ENCODE results near the gene AGBL2.

The AGBL2 gene

GRCh38 chr11:47628026-47628425, 87.1 kb downstream of the AGBL2 start:
- H3K9me3 ChIP-seq (replicated peaks; ENCODE audit: insufficient read depth, low read length), result no peaks in the 10 kb centered on the region
- no peak overlapping the region for H3K4me2 ChIP-seq (ENCODE audit: low read depth, low read length)
- H3K27me3 ChIP-seq (replicated peaks; ENCODE audit: insufficient read depth, low read length), result no peaks in the 10 kb centered on the region
- no peak for DNase-seq
- TF ChIP-seq EZH2 (optimal IDR thresholded peaks at IDR 0.05; ENCODE audit: low read depth, low read length) (no peak), EZH2phosphoT487 (IDR thresholded peaks at IDR 0.05; ENCODE audit: low read length) (no peak), CTCF (IDR thresholded peaks at IDR 0.05; ENCODE audit: low read length) (no peak)
- no peak overlapping the region for H2AFZ ChIP-seq (ENCODE audit: low read length)
- H3K4me1 ChIP-seq (ENCODE audit: low read length), result no peaks in the 10 kb centered on the region
- H3K27ac ChIP-seq (ENCODE audit: low read length), result no peak overlapping the region
- H3K9me2 ChIP-seq (replicated peaks; ENCODE audit: insufficient read depth, low read length), result no peaks in the 10 kb centered on the region
- no peaks in the 10 kb centered on the region for H4K20me1 ChIP-seq (ENCODE audit: insufficient read depth, low read length)
- H3K4me3 ChIP-seq (ENCODE audit: low read length), result no peak overlapping the region
- no peak overlapping the region for H3K9ac ChIP-seq (ENCODE audit: low read length)
- peaks cover 2% of the 10 kb centered on the region; the same call in 1 of the 2 replicates for H3F3A ChIP-seq (ENCODE audit: insufficient read depth, low read length)
- no peaks in the 10 kb centered on the region for H3K79me2 ChIP-seq (ENCODE audit: low read length)
- H3K36me3 ChIP-seq (replicated peaks; ENCODE audit: insufficient read depth, low read length), result peaks cover 8% of the 10 kb centered on the region; the same call in 1 of the 2 replicates

GRCh38 chr11:47626234-47626633, 88.9 kb downstream of the AGBL2 start:
- no peaks in the 10 kb centered on the region for H4K20me1 ChIP-seq (ENCODE audit: insufficient read depth, low read length)
- H3K4me3 ChIP-seq (ENCODE audit: low read length), result no peak overlapping the region
- H3K4me2 ChIP-seq (ENCODE audit: low read depth, low read length), result no peak overlapping the region
- H3K4me1 ChIP-seq (ENCODE audit: low read length), result no peaks in the 10 kb centered on the region
- no peaks in the 10 kb centered on the region for H3K9me2 ChIP-seq (replicated peaks; ENCODE audit: insufficient read depth, low read length)
- H2AFZ ChIP-seq (ENCODE audit: low read length), result no peak overlapping the region
- no peaks in the 10 kb centered on the region for H3F3A ChIP-seq (ENCODE audit: insufficient read depth, low read length)
- no peaks in the 10 kb centered on the region for H3K27me3 ChIP-seq (replicated peaks; ENCODE audit: insufficient read depth, low read length)
- no peak for DNase-seq
- no peak for TF ChIP-seq EZH2phosphoT487 (IDR thresholded peaks at IDR 0.05; ENCODE audit: low read length)
- TF ChIP-seq EZH2 (optimal IDR thresholded peaks at IDR 0.05; ENCODE audit: low read depth, low read length), result no peak
- no peak for TF ChIP-seq CTCF (IDR thresholded peaks at IDR 0.05; ENCODE audit: low read length)
- no peaks in the 10 kb centered on the region for H3K9me3 ChIP-seq (replicated peaks; ENCODE audit: insufficient read depth, low read length)
- H3K36me3 ChIP-seq (replicated peaks; ENCODE audit: insufficient read depth, low read length), result peaks cover 8% of the 10 kb centered on the region; the same call in 1 of the 2 replicates
- H3K9ac ChIP-seq (ENCODE audit: low read length), result no peak overlapping the region
- no peaks in the 10 kb centered on the region for H3K79me2 ChIP-seq (ENCODE audit: low read length)
- H3K27ac ChIP-seq (ENCODE audit: low read length), result no peak overlapping the region

GRCh38 chr11:47620836-47621378, 94.3 kb downstream of the AGBL2 start:
- Histone ChIP-seq H3K4me2 (ENCODE audit: low read depth, low read length) (no peak overlapping the region), H3K9ac (ENCODE audit: low read length) (no peak overlapping the region), H4K20me1 (ENCODE audit: insufficient read depth, low read length) (no peaks in the 10 kb centered on the region), H3K36me3 (replicated peaks; ENCODE audit: insufficient read depth, low read length) (no peaks in the 10 kb centered on the region; the same call in 1 of the 2 replicates), H3K27me3 (replicated peaks; ENCODE audit: insufficient read depth, low read length) (no peaks in the 10 kb centered on the region), H3K4me1 (ENCODE audit: low read length) (peaks cover 25% of the 10 kb centered on the region), H3K9me3 (replicated peaks; ENCODE audit: insufficient read depth, low read length) (no peaks in the 10 kb centered on the region), H3K79me2 (ENCODE audit: low read length) (no peaks in the 10 kb centered on the region), H3K4me3 (ENCODE audit: low read length) (no peak overlapping the region), H3F3A (ENCODE audit: insufficient read depth, low read length) (peaks cover 11% of the 10 kb centered on the region; the same call in 1 of the 2 replicates), H3K27ac (ENCODE audit: low read length) (no peak overlapping the region), H2AFZ (ENCODE audit: low read length) (no peak overlapping the region), H3K9me2 (replicated peaks; ENCODE audit: insufficient read depth, low read length) (no peaks in the 10 kb centered on the region)
- TF ChIP-seq EZH2 (optimal IDR thresholded peaks at IDR 0.05; ENCODE audit: low read depth, low read length) (no peak), EZH2phosphoT487 (IDR thresholded peaks at IDR 0.05; ENCODE audit: low read length) (no peak), CTCF (IDR thresholded peaks at IDR 0.05; ENCODE audit: low read length) (no peak)
- DNase-seq, result no peak
